HEK293T (cell line): ENCODE data around the gene CD300LD.
"Not testable (repeated sequence)": the region's sequence is repeated elsewhere in the genome, so short reads cannot be mapped to it uniquely, and the experiment has no call there.

Source experiments
- CTCF ChIA-PET: fragments of 350-600 bp; formaldehyde crosslinking; extraction: SDS; loops from one replicate; lab custom pipeline; 2021; ENCODE audit warnings: antibody characterized with exemption, inconsistent platforms; lab: Yijun Ruan, JAX
- POLR2A ChIA-PET: fragments of 350-600 bp; formaldehyde crosslinking; extraction: SDS; loops from one replicate; lab custom pipeline; 2020; ENCODE audit warnings: antibody characterized with exemption, inconsistent platforms; lab: Yijun Ruan, JAX
- DNase-seq: peaks from one replicate; pipeline ENCODE4 v3.0.0; 2012; ENCODE audit warnings: mixed read lengths; ENCODE audit errors: extremely low spot score
- ARNT ChIP-seq: fragments of 450-650 bp; IDR thresholded peaks from 2 replicates; pipeline ENCODE4 v1.6.1; 2017; ENCODE audit warnings: mild to moderate bottlenecking
- BHLHE40 ChIP-seq: fragments of 450-650 bp; IDR thresholded peaks from 2 replicates; pipeline ENCODE4 v1.6.1; 2016; ENCODE audit warnings: mild to moderate bottlenecking, moderate library complexity, borderline replicate concordance
- CTBP1 ChIP-seq: fragments of 450-650 bp; IDR thresholded peaks from 2 replicates; pipeline ENCODE4 v1.6.1; 2016; ENCODE audit warnings: borderline replicate concordance
- ELF4 ChIP-seq: fragments of 450-650 bp; IDR thresholded peaks from 2 replicates; pipeline ENCODE4 v1.6.1; 2017; ENCODE audit warnings: antibody characterized with exemption
- FOXA1 ChIP-seq: fragments of 450-650 bp; IDR thresholded peaks from 2 replicates; pipeline ENCODE4 v1.6.1; 2016; ENCODE audit warnings: mild to moderate bottlenecking
- FOXK2 ChIP-seq: fragments of 450-650 bp; IDR thresholded peaks from 2 replicates; pipeline ENCODE4 v1.6.1; 2016; ENCODE audit warnings: mild to moderate bottlenecking
- FOXM1 ChIP-seq: fragments of 450-650 bp; IDR thresholded peaks from 2 replicates; pipeline ENCODE4 v1.6.1; 2017; ENCODE audit warnings: mild to moderate bottlenecking, borderline replicate concordance
- HDGF ChIP-seq: fragments of 450-650 bp; IDR thresholded peaks from 2 replicates; pipeline ENCODE4 v1.6.1; 2017; ENCODE audit warnings: antibody characterized with exemption, borderline replicate concordance
- L3MBTL2 ChIP-seq: fragments of 450-650 bp; conservative IDR thresholded peaks from 2 replicates; pipeline ENCODE4 v1.6.1; 2016; ENCODE audit warnings: mild to moderate bottlenecking
- LEF1 ChIP-seq: fragments of 450-650 bp; IDR thresholded peaks from 2 replicates; pipeline ENCODE4 v1.6.1; 2017; ENCODE audit warnings: mild to moderate bottlenecking, borderline replicate concordance
- NFRKB ChIP-seq: fragments of 450-650 bp; IDR thresholded peaks from 2 replicates; pipeline ENCODE4 v1.6.1; 2016; ENCODE audit warnings: mild to moderate bottlenecking, moderate library complexity
- PKNOX1 ChIP-seq: fragments of 450-650 bp; IDR thresholded peaks from 2 replicates; pipeline ENCODE4 v1.6.1; 2016
- SP1 ChIP-seq: fragments of 450-650 bp; IDR thresholded peaks from 2 replicates; pipeline ENCODE4 v1.6.1; 2017
- SUZ12 ChIP-seq: fragments of 450-650 bp; IDR thresholded peaks from 2 replicates; pipeline ENCODE4 v1.6.1; 2016; ENCODE audit warnings: mild to moderate bottlenecking
- TARDBP ChIP-seq: fragments of 450-650 bp; IDR thresholded peaks from 2 replicates; pipeline ENCODE4 v1.6.1; 2016
- ZNF384 ChIP-seq: fragments of 450-650 bp; IDR thresholded peaks from 2 replicates; pipeline ENCODE4 v1.6.1; 2016

The CD300LD gene

GRCh38 chr17:74592087-74592990 lies at the start of gene CD300LD:
CD300LD (minus strand) TSS chr17:74592283; CDS start chr17:74592202, 81 bp downstream.
- CTCF ChIA-PET, result interaction anchor here (1.0 to 1.1 kb wide), 2 partner anchors 26 to 145 kb away, joined by 3 to 4 read pairs; partner anchors contain the start of gene RAB37
- POLR2A ChIA-PET, result no interaction called here
- DNase-seq, result no peak
- TF ChIP-seq TARDBP (no peak), FOXA1 (no peak), L3MBTL2 (no peak), BHLHE40 (no peak), FOXK2 (no peak), SUZ12 (no peak), SP1 (no peak), PKNOX1 (no peak), ARNT (no peak), NFRKB (no peak)

- TF ChIP-seq ZNF384 (no peak), SUZ12 (no peak), FOXA1 (no peak), TARDBP (no peak), SP1 (no peak), FOXM1 (no peak), NFRKB (no peak), HDGF (no peak), L3MBTL2 (no peak), FOXK2 (no peak), ELF4 (no peak)
- ChIA-PET CTCF (no interaction called here), POLR2A (no interaction called here)
- no peak for DNase-seq
Observed at GRCh38 chr17:74641224-74641957, 49.3 kb upstream of the CD300LD start.

GRCh38 chr17:74639704-74640151 lies 47.6 kb upstream of the CD300LD start:
- CTCF ChIA-PET, result interaction anchor here (0.9 kb wide), 1 partner anchor 17 kb away, joined by 3 read pairs; no protein-coding TSS in a partner anchor
- TF ChIP-seq HDGF (no peak), LEF1 (no peak), ZNF384 (no peak), SP1 (no peak), BHLHE40 (no peak), ARNT (no peak)
- POLR2A ChIA-PET, result no interaction called here
- no peak for DNase-seq

- ChIA-PET CTCF (no interaction called here), POLR2A (no interaction called here)
- no peak for TF ChIP-seq FOXK2
- TF ChIP-seq ELF4, result no peak
- TF ChIP-seq NFRKB, result no peak
- TF ChIP-seq CTBP1, result no peak
- no peak for TF ChIP-seq FOXA1
- TF ChIP-seq LEF1, result no peak
- no peak for TF ChIP-seq BHLHE40
- no peak for TF ChIP-seq L3MBTL2
- TF ChIP-seq SP1, result no peak
- no peak for TF ChIP-seq ARNT
- no peak for TF ChIP-seq PKNOX1
- TF ChIP-seq SUZ12, result no peak
- no peak for TF ChIP-seq TARDBP
- no peak for TF ChIP-seq HDGF
- no peak for TF ChIP-seq FOXM1
- DNase-seq, result no peak
Observed at GRCh38 chr17:74637926-74638325, 45.8 kb upstream of the CD300LD start.

- ChIA-PET POLR2A (no interaction called here), CTCF (no interaction called here)
- TF ChIP-seq NFRKB (no peak), FOXM1 (no peak), SP1 (no peak), BHLHE40 (no peak), CTBP1 (no peak)
- DNase-seq, result no peak
Observed at GRCh38 chr17:74637265-74637664, 45.2 kb upstream of the CD300LD start.

- DNase-seq, POLR2A ChIA-PET: not testable (repeated sequence)
- CTCF ChIA-PET, result interaction anchor here (0.6 kb wide), 1 partner anchor 11 kb away, joined by 3 read pairs; no protein-coding TSS in a partner anchor
Observed at GRCh38 chr17:74636541-74637085, 44.5 kb upstream of the CD300LD start.
